DOHH2 (cell line): Measurements from ENCODE around the gene PPY.

Source experiments
- H3F3A ChIP-seq: fragments of 200-600 bp; sonication (generic), shearing (Covaris generic); 2 replicates; pipeline ENCODE4 v1.6.0; 2016; ENCODE audit warnings: antibody characterized with exemption, mild to moderate bottlenecking; ENCODE audit not compliant: control insufficient read depth, insufficient read depth
- H3K27ac ChIP-seq: fragments of 200-600 bp; sonication (generic); 2 replicates; pipeline ENCODE4 v1.5.1; 2014; ENCODE audit warnings: low read depth, mild to moderate bottlenecking, low read length, moderate library complexity
- H3K27me3 ChIP-seq: fragments of 200-600 bp; sonication (generic); 2 replicates; pipeline ENCODE4 v1.6.1; 2014; ENCODE audit warnings: mild to moderate bottlenecking, low read length, mixed read lengths; ENCODE audit not compliant: control insufficient read depth
- H3K36me3 ChIP-seq: fragments of 200-600 bp; sonication (generic); 2 replicates; pipeline ENCODE4 v1.6.1; 2014; ENCODE audit warnings: mild to moderate bottlenecking, low read length, moderate library complexity, mixed read lengths; ENCODE audit not compliant: control insufficient read depth
- H3K4me1 ChIP-seq: fragments of 200-600 bp; sonication (generic); 2 replicates; pipeline ENCODE4 v1.6.1; 2014; ENCODE audit warnings: mild to moderate bottlenecking, low read length, mixed read lengths; ENCODE audit not compliant: control insufficient read depth
- H3K4me2 ChIP-seq: fragments of 200-600 bp; sonication (generic); 2 replicates; pipeline ENCODE4 v1.6.0; 2014; ENCODE audit warnings: mild to moderate bottlenecking, low read length, moderate library complexity
- H3K4me3 ChIP-seq: fragments of 200-600 bp; sonication (generic); 2 replicates; pipeline ENCODE4 v1.5.1; 2014; ENCODE audit warnings: mild to moderate bottlenecking, low read length, mixed read lengths
- H3K79me2 ChIP-seq: fragments of 200-600 bp; sonication (generic); 2 replicates; pipeline ENCODE4 v1.6.1; 2014; ENCODE audit warnings: mild to moderate bottlenecking, low read length, mixed read lengths; ENCODE audit not compliant: control insufficient read depth
- H3K9me2 ChIP-seq: fragments of 200-600 bp; sonication (generic); replicated peaks from 2 replicates; pipeline ENCODE4 v1.6.1; 2014; ENCODE audit warnings: mild to moderate bottlenecking, low read length, mixed read lengths; ENCODE audit not compliant: control insufficient read depth
- H3K9me3 ChIP-seq: fragments of 200-600 bp; sonication (generic); 2 replicates; pipeline ENCODE4 v1.6.1; 2014; ENCODE audit warnings: antibody characterized with exemption, low read length, mixed read lengths; ENCODE audit not compliant: control insufficient read depth, insufficient read depth
- H4K20me1 ChIP-seq: fragments of 200-600 bp; sonication (generic); 2 replicates; pipeline ENCODE4 v1.6.0; 2014; ENCODE audit warnings: low read depth, mild to moderate bottlenecking, antibody characterized with exemption, low read length, moderate library complexity; ENCODE audit not compliant: control insufficient read depth, insufficient read depth
- EZH2phosphoT487 ChIP-seq: fragments of 200-600 bp; sonication (generic); IDR thresholded peaks from 2 replicates; pipeline ENCODE4 v1.6.1; 2017; ENCODE audit warnings: borderline replicate concordance, mild to moderate bottlenecking, antibody characterized with exemption, low read length, moderate library complexity, mixed read lengths
- TF ChIP-seq, protein P1 (sequence below): fragments of 200-600 bp; sonication (generic); IDR thresholded peaks from one replicate; pipeline ENCODE4 v1.5.1; 2014; ENCODE audit warnings: antibody characterized with exemption, mild to moderate bottlenecking, low read depth, low read length; ENCODE audit not compliant: poor library complexity, severe bottlenecking

Gene PPY

GRCh38 chr17:43986225-43986981, 44.1 kb upstream of the PPY start:
- Histone ChIP-seq H3K9me2 (no peaks in the 10 kb centered on the region), H3K4me3 (no peak overlapping the region), H3K27ac (no peak overlapping the region), H3K9me3 (no peaks in the 10 kb centered on the region), H3K4me1 (no peaks in the 10 kb centered on the region), H3K36me3 (no peaks in the 10 kb centered on the region), H4K20me1 (no peaks in the 10 kb centered on the region), H3K79me2 (no peaks in the 10 kb centered on the region), H3K27me3 (peaks cover 2% of the 10 kb centered on the region; the same call in 1 of the 2 replicates), H3K4me2 (no peak overlapping the region), H3F3A (no peaks in the 10 kb centered on the region)
- TF ChIP-seq, protein P1, sequence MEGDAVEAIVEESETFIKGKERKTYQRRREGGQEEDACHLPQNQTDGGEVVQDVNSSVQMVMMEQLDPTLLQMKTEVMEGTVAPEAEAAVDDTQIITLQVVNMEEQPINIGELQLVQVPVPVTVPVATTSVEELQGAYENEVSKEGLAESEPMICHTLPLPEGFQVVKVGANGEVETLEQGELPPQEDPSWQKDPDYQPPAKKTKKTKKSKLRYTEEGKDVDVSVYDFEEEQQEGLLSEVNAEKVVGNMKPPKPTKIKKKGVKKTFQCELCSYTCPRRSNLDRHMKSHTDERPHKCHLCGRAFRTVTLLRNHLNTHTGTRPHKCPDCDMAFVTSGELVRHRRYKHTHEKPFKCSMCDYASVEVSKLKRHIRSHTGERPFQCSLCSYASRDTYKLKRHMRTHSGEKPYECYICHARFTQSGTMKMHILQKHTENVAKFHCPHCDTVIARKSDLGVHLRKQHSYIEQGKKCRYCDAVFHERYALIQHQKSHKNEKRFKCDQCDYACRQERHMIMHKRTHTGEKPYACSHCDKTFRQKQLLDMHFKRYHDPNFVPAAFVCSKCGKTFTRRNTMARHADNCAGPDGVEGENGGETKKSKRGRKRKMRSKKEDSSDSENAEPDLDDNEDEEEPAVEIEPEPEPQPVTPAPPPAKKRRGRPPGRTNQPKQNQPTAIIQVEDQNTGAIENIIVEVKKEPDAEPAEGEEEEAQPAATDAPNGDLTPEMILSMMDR = no peak
- TF ChIP-seq EZH2phosphoT487 = no peak

DNA sequence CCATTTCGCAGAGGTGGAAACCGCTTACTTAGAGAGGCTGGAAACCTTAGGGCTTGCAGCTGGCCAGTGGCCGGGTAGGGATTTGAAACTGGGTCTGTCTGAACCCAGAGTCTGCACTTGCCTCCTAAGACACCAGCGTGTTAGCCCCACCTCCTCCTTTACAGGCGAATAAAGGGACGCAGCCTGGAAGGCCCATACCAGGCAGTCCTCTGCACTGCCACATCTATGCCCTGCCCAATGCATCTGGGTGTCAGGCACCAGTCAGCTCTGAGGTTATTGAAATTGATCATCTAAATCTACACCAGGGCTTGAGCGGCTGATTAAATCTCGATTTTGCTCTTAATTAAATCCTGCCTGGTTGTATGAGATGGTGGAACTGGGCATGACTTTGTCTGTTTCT, 42.2 kb upstream of the PPY start:
- TF ChIP-seq EZH2phosphoT487 = no peak
- TF ChIP-seq, protein P1 = no peak
- Histone ChIP-seq H4K20me1 (no peaks in the 10 kb centered on the region), H3K79me2 (no peaks in the 10 kb centered on the region), H3K27ac (no peak overlapping the region), H3K36me3 (no peaks in the 10 kb centered on the region), H3K4me3 (no peak overlapping the region), H3K4me1 (no peaks in the 10 kb centered on the region), H3K4me2 (no peak overlapping the region), H3K9me2 (no peaks in the 10 kb centered on the region), H3K27me3 (peaks cover 2% of the 10 kb centered on the region; the same call in 1 of the 2 replicates), H3F3A (no peaks in the 10 kb centered on the region), H3K9me3 (no peaks in the 10 kb centered on the region)

GRCh38 chr17:43983515-43984411, 41.5 kb upstream of the PPY start:
- TF ChIP-seq, protein P1 = peak; percentile 15
- no peak for TF ChIP-seq EZH2phosphoT487
- Histone ChIP-seq H3K9me3 (no peaks in the 10 kb centered on the region), H3F3A (no peaks in the 10 kb centered on the region), H3K4me3 (no peak overlapping the region), H3K9me2 (no peaks in the 10 kb centered on the region), H4K20me1 (no peaks in the 10 kb centered on the region), H3K79me2 (no peaks in the 10 kb centered on the region), H3K36me3 (no peaks in the 10 kb centered on the region), H3K4me1 (no peaks in the 10 kb centered on the region), H3K27ac (no peak overlapping the region), H3K4me2 (no peak overlapping the region), H3K27me3 (peaks cover 2% of the 10 kb centered on the region; the same call in 1 of the 2 replicates)
